ENCODE measurements around the gene SELENOH.
A peak's percentile ranks its signal among the peaks of the same experiment; 100 is the strongest.

SELENOH gene

GRCh38 chr11:57777969-57778317 is 36.7 kb downstream of the SELENOH start:
- H3K36me3 ChIP-seq (ENCODE audit: control insufficient read depth in 2 of 2, insufficient read depth in 1 of 2, low read length in 2 of 2) = no peaks in the 10 kb centered on the region
- H3K4me1 ChIP-seq (ENCODE audit: control insufficient read depth, insufficient read depth, low read length) = peaks cover 12% of the 10 kb centered on the region; the same call in 1 of the 2 replicates
- no peak overlapping the region; the same call in 1 of the 2 replicates for H3K4me3 ChIP-seq (ENCODE audit: low read depth, low read length)
- ChIA-PET POLR2A (interaction anchor here (0.8 to 2.1 kb wide), 10 partner anchors 11 to 137 kb away, joined by 3 to 50 read pairs (median 6); partner anchors contain the start of genes BTBD18, CTNND1, MED19 and SELENOH), CTCF (interaction anchor here (1.4 kb wide), 1 partner anchor 23 kb away, joined by 14 read pairs; no protein-coding TSS in a partner anchor)
- no peaks in the 10 kb centered on the region for H3K9me3 ChIP-seq (ENCODE audit: control insufficient read depth, insufficient read depth, low read depth, low read length)
- TF ChIP-seq ZNF561 (tag by site-specific recombination; IDR thresholded peaks at IDR 0.05; ENCODE audit: borderline replicate concordance) (no peak), ZNF394 (tag by site-specific recombination; IDR thresholded peaks at IDR 0.05; ENCODE audit: borderline replicate concordance) (no peak), ZNF10 (tag by site-specific recombination; IDR thresholded peaks at IDR 0.05) (peak; percentile 95), ZNF530 (tag by site-specific recombination; IDR thresholded peaks at IDR 0.05; ENCODE audit: low read depth) (no peak), RBAK (tag by site-specific recombination; IDR thresholded peaks at IDR 0.05) (no peak), ZNF248 (tag by site-specific recombination; IDR thresholded peaks at IDR 0.05) (no peak), ZNF140 (tag by site-specific recombination; IDR thresholded peaks at IDR 0.05) (no peak), KLF1 (tag by site-specific recombination; IDR thresholded peaks at IDR 0.05) (peak; percentile 30; the same call in 1 of the 2 replicates)
- peak overlapping the region; percentile 50 for H3K27ac ChIP-seq (ENCODE audit: extremely low read depth, low read depth, low read length)

GRCh38 chr11:57778318-57779037 is 37.2 kb downstream of the SELENOH start:
- Histone ChIP-seq H3K27ac (ENCODE audit: extremely low read depth, low read depth, low read length) (peak overlapping the region; percentile 50), H3K4me3 (ENCODE audit: low read depth, low read length) (peak overlapping the region; percentile 18), H3K36me3 (ENCODE audit: control insufficient read depth in 2 of 2, insufficient read depth in 1 of 2, low read length in 2 of 2) (no peaks in the 10 kb centered on the region), H3K9me3 (ENCODE audit: control insufficient read depth, insufficient read depth, low read depth, low read length) (no peaks in the 10 kb centered on the region), H3K4me1 (ENCODE audit: control insufficient read depth, insufficient read depth, low read length) (peaks cover 12% of the 10 kb centered on the region; the same call in 1 of the 2 replicates)
- CTCF ChIA-PET = interaction anchor here (0.7 to 1.4 kb wide), 6 partner anchors 13 to 542 kb away, joined by 3 to 14 read pairs (median 4); partner anchors contain the start of genes BTBD18 and CTNND1
- POLR2A ChIA-PET = interaction anchor here (0.8 to 2.1 kb wide), 10 partner anchors 10 to 138 kb away, joined by 3 to 50 read pairs (median 6); partner anchors contain the start of genes BTBD18, CTNND1, MED19 and SELENOH
- TF ChIP-seq KLF16 (tag by site-specific recombination; IDR thresholded peaks at IDR 0.05) (no peak), ZNF707 (tag by site-specific recombination; IDR thresholded peaks at IDR 0.05) (no peak), ZNF837 (tag by site-specific recombination; IDR thresholded peaks at IDR 0.05) (no peak), ZNF404 (tag by site-specific recombination; IDR thresholded peaks at IDR 0.05) (no peak), OSR2 (tag by site-specific recombination; IDR thresholded peaks at IDR 0.05) (peak; percentile 97), TRIM28 (IDR thresholded peaks at IDR 0.05; ENCODE audit: borderline replicate concordance, low read length) (peak; percentile 65; the same call in 1 of the 2 replicates), ZNF223 (tag by site-specific recombination; IDR thresholded peaks at IDR 0.05) (no peak), ZNF488 (tag by site-specific recombination; IDR thresholded peaks at IDR 0.05) (no peak), KLF7 (tag by site-specific recombination; IDR thresholded peaks at IDR 0.05; ENCODE audit: borderline replicate concordance) (no peak), ZNF311 (tag by site-specific recombination; IDR thresholded peaks at IDR 0.05; ENCODE audit: borderline replicate concordance) (no peak), ZNF214 (tag by site-specific recombination; IDR thresholded peaks at IDR 0.05; ENCODE audit: borderline replicate concordance) (no peak), EGR2 (tag by site-specific recombination; IDR thresholded peaks at IDR 0.05; ENCODE audit: low read depth) (no peak), ZNF433 (tag by site-specific recombination; IDR thresholded peaks at IDR 0.05; ENCODE audit: low read depth) (no peak), PATZ1 (tag by site-specific recombination; IDR thresholded peaks at IDR 0.05) (peak; percentile 74), ZNF561 (tag by site-specific recombination; IDR thresholded peaks at IDR 0.05; ENCODE audit: borderline replicate concordance) (no peak), ZNF843 (tag by site-specific recombination; IDR thresholded peaks at IDR 0.05) (no peak), SCRT2 (tag by site-specific recombination; IDR thresholded peaks at IDR 0.05) (no peak), ZNF146 (tag by site-specific recombination; IDR thresholded peaks at IDR 0.05) (no peak), ZNF513 (tag by site-specific recombination; IDR thresholded peaks at IDR 0.05) (no peak), GLIS2 (tag by site-specific recombination; IDR thresholded peaks at IDR 0.05) (no peak), ZNF791 (tag by site-specific recombination; IDR thresholded peaks at IDR 0.05) (no peak), ZNF629 (tag by site-specific recombination; IDR thresholded peaks at IDR 0.05) (peak; percentile 49; the same call in 1 of the 2 replicates), ZSCAN23 (tag by site-specific recombination; IDR thresholded peaks at IDR 0.05) (no peak), ZNF792 (tag by site-specific recombination; IDR thresholded peaks at IDR 0.05) (no peak), KLF9 (tag by site-specific recombination; IDR thresholded peaks at IDR 0.05; ENCODE audit: low read depth) (no peak)

All from HEK293 (cell line).